Breast epithelium (tissue), 4 donors: Measurements from ENCODE around the gene TMEM209. TPM values are rescaled to one million over a fixed set of nuclear protein-coding genes. Genes with fewer than 3 reads are reported as not detected.
"Not testable (repeated sequence)": the region's sequence is repeated elsewhere in the genome, so short reads cannot be mapped to it uniquely, and the experiment has no call there.

Experiments used
- DNase-seq, 2 donors: peaks; one replicate each; pipeline ENCODE4 v3.0.0-alpha.2; 2019; ENCODE audit warnings: low spot score in 2 of 2
- H3K27ac ChIP-seq, 2 donors: fragments of 200-600 bp; sonication (generic) in 1 of 2; one replicate each; pipeline ENCODE4 v1.5.1; 2016 to 2019; ENCODE audit warnings: mild to moderate bottlenecking in 1 of 2
- H3K27me3 ChIP-seq, 2 donors: fragments of 200-600 bp; sonication (generic) in 1 of 2; one replicate each; pipeline versions ENCODE4 v1.5.1 to v1.6.0; 2017 to 2019; ENCODE audit warnings: control low read depth in 1 of 2, mild to moderate bottlenecking in 1 of 2
- H3K36me3 ChIP-seq: fragments of 200-600 bp; one replicate; pipeline ENCODE4 v1.5.1; 2019
- H3K4me1 ChIP-seq, 2 donors: fragments of 200-600 bp; sonication (generic); one replicate each; pipeline ENCODE4 v1.5.1; 2016 to 2019; ENCODE audit warnings: control low read depth in 1 of 2
- H3K4me3 ChIP-seq, 3 donors: fragments of 200-600 bp; sonication (generic); 1 replicate in 2 of 3; 2 replicates in 1 of 3; pipeline ENCODE4 v1.5.1; 2016 to 2019; ENCODE audit warnings: mild to moderate bottlenecking in 3 of 3, moderate library complexity in 2 of 3
- H3K9me3 ChIP-seq, 2 donors: fragments of 200-600 bp; sonication (generic) in 1 of 2; one replicate each; pipeline ENCODE4 v1.5.1; 2016 to 2019; ENCODE audit warnings: control low read depth in 1 of 2
- POLR2A ChIP-seq: fragments of 450-650 bp; IDR thresholded peaks from one replicate; pipeline ENCODE4 v1.6.1; 2016; ENCODE audit warnings: antibody characterized with exemption, mild to moderate bottlenecking, moderate library complexity
- POLR2AphosphoS5 ChIP-seq, 3 donors: sonication (generic); formaldehyde crosslinking; IDR thresholded peaks; one replicate each; pipeline ENCODE4 v1.6.1; 2017; ENCODE audit warnings: antibody characterized with exemption in 3 of 3
- intact Hi-C: fragments of 100-400 bp; cut with DNase I; formaldehyde crosslinking; loops from one replicate; pipeline ENCODE4 v1.15.1; 2023; ENCODE audit warnings: low total_unique reads
- total RNA-seq, 3 donors: library from RNA; depleted of rRNA; stranded (reverse); fragments of >200 nt; gene quantifications; one replicate each; pipeline ENCODE4 v1.1.0, GENCODE V29; 2016
- TF ChIP-seq, protein P1 (sequence below), 3 donors: fragments of 450-650 bp; IDR thresholded peaks; one replicate each; pipeline ENCODE4 v1.5.1; 2016 to 2017; ENCODE audit warnings: antibody characterized with exemption in 3 of 3, mild to moderate bottlenecking in 3 of 3, moderate library complexity in 3 of 3

TMEM209 gene
- total RNA-seq, 3 donors from 2014 or later, result 9.0 to 15.7 (median 13.8) TPM

DNA sequence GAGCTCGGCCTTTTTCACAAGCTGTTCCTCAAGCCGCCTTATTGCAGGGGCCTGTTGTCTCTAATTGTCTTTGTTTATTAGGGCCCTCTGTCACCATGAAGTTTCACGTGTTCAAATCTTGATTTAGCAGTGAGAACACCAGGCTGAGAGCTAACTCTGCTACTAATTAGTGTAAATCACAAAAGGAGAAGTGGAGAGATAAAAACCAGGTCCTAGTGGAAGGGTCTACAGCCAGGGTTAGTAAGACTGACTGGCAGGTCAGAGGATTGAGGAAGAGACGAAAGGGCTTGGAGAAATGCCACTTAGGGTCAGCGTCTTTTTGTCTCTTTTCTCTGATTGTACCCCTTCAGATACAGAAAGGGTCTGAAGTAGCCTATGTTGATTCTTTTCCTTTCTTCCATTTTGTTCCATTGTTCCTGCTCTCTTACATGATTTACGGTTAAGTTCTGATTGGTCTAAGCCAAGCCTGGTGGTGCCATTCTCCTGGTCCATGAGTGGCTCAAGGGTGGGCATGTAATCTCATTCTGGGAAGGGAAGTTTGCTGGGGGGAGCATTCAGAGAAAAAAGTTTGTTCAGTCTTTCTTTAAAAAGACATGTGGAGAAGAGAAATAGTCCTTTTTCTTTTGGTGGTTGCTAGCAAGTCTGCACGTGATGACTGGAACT is 23.8 kb upstream of the TMEM209 start:
- H3K4me1 ChIP-seq, result no peaks in the 10 kb centered on the region
- intact Hi-C loops, result no loop called here
- DNase-seq, result no peak
- H3K27ac ChIP-seq, result no peak overlapping the region
- no peaks in the 10 kb centered on the region for H3K36me3 ChIP-seq
- H3K4me3 ChIP-seq, result no peak overlapping the region
- H3K27me3 ChIP-seq, result no peaks in the 10 kb centered on the region
- TF ChIP-seq POLR2AphosphoS5 (IDR thresholded peaks at IDR 0.05), result no peak
- no peak for TF ChIP-seq POLR2A
- TF ChIP-seq, protein P1, sequence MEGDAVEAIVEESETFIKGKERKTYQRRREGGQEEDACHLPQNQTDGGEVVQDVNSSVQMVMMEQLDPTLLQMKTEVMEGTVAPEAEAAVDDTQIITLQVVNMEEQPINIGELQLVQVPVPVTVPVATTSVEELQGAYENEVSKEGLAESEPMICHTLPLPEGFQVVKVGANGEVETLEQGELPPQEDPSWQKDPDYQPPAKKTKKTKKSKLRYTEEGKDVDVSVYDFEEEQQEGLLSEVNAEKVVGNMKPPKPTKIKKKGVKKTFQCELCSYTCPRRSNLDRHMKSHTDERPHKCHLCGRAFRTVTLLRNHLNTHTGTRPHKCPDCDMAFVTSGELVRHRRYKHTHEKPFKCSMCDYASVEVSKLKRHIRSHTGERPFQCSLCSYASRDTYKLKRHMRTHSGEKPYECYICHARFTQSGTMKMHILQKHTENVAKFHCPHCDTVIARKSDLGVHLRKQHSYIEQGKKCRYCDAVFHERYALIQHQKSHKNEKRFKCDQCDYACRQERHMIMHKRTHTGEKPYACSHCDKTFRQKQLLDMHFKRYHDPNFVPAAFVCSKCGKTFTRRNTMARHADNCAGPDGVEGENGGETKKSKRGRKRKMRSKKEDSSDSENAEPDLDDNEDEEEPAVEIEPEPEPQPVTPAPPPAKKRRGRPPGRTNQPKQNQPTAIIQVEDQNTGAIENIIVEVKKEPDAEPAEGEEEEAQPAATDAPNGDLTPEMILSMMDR (IDR thresholded peaks at IDR 0.05), result no peak
- H3K9me3 ChIP-seq, result no peaks in the 10 kb centered on the region

DNA sequence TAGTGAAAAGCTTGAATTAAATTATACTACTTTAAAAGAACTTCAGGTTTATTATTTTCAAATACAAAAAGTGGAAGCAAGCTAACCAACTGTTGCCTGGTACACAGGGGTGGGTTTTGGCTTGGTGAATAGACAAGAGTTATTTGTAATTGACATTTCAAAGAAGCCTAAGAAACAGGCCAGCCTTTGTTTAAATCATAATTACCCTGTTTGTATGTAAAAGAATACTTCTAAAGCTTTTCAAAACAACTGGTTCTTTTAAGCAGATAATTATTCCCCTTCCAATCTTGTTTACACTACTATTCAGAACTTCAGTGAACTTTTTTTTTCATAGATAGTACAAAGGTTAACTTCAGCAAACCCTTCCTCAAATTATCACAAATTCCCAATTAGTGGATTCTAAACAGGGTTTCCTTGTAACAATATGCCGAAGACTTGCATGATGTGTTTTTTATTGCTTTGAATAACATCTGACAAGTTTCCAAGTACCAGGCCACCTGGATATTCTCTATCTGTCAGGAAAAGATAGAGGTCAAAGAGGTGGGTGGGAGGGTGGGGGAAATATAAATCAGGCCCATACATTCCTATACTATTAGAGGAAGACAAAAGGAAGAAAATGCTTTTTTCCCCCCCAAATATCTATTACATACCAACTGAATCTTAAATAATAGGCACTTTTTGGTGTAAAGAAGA is 22.8 kb upstream of the TMEM209 start:
- Histone ChIP-seq H3K27me3 (no peaks in the 10 kb centered on the region), H3K4me1 (no peaks in the 10 kb centered on the region), H3K4me3 (no peak overlapping the region), H3K27ac (no peak overlapping the region), H3K9me3 (no peaks in the 10 kb centered on the region), H3K36me3 (no peaks in the 10 kb centered on the region)
- intact Hi-C loops, result no loop called here
- DNase-seq, result no peak
- TF ChIP-seq, protein P1 (IDR thresholded peaks at IDR 0.05), result no peak
- TF ChIP-seq POLR2A, result no peak
- TF ChIP-seq POLR2AphosphoS5 (IDR thresholded peaks at IDR 0.05), result no peak

DNA sequence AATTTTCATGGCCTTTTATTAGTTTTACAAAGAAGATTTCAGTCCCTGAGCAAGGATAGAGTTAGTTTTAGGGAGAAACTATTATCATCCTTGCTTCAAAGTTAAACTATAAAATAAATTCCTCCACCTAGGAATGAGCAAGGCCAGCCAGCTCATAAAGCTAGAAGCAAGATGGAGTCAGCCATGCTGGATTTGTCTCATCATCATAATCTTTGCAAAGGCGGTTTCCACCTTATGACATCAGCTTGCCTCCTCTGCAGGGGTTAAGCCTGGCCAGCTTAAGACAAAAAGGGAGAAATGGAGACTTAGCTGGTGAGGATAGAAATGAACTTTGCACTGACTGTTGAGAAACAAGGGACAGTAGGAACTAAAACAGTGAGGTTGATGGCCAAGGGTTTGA is 21.1 kb upstream of the TMEM209 start:
- no peak overlapping the region for H3K27ac ChIP-seq
- DNase-seq, result no peak
- TF ChIP-seq POLR2AphosphoS5 (IDR thresholded peaks at IDR 0.05), result no peak
- no peak for TF ChIP-seq POLR2A
- TF ChIP-seq, protein P1 (IDR thresholded peaks at IDR 0.05), result no peak
- no peaks in the 10 kb centered on the region for H3K4me1 ChIP-seq
- no peaks in the 10 kb centered on the region for H3K9me3 ChIP-seq
- H3K27me3 ChIP-seq, result no peaks in the 10 kb centered on the region
- intact Hi-C loops, result no loop called here
- no peaks in the 10 kb centered on the region for H3K36me3 ChIP-seq
- H3K4me3 ChIP-seq, result no peak overlapping the region

- H3K9me3 ChIP-seq, DNase-seq, H3K36me3 ChIP-seq, H3K4me3 ChIP-seq, H3K4me1 ChIP-seq, intact Hi-C loops, H3K27ac ChIP-seq, H3K27me3 ChIP-seq: not testable (repeated sequence)
These were observed 19.7 kb upstream of the TMEM209 start for GRCh38 chr7:130224923-130225322.

- no peaks in the 10 kb centered on the region for H3K4me1 ChIP-seq
- H3K27ac ChIP-seq, result no peak overlapping the region
- no peaks in the 10 kb centered on the region for H3K9me3 ChIP-seq
- no peak overlapping the region for H3K4me3 ChIP-seq
- TF ChIP-seq, protein P1 (IDR thresholded peaks at IDR 0.05), result no peak
- TF ChIP-seq POLR2A (no peak), POLR2AphosphoS5 (IDR thresholded peaks at IDR 0.05) (no peak)
- no peak for DNase-seq
- no peaks in the 10 kb centered on the region for H3K36me3 ChIP-seq
- intact Hi-C loops, result no loop called here
- H3K27me3 ChIP-seq, result no peaks in the 10 kb centered on the region
These were observed 19.0 kb upstream of the TMEM209 start for GRCh38 chr7:130224210-130224609.
